Hematopoietic multipotent progenitor cell treated with erythropoietin and hydrocortisone succinate and interleukin-3 and kit ligand, for 15 days (in vitro differentiated cells): ENCODE data around the gene OMD.
"Not testable (repeated sequence)": the region's sequence is repeated elsewhere in the genome, so short reads cannot be mapped to it uniquely, and the experiment has no call there.

Experiments
- DNase-seq: peaks from one replicate; pipeline ENCODE4 v3.0.0-alpha.2; 2015; ENCODE audit warnings: low spot score

The OMD gene

GRCh38 chr9:92411157-92411556, 13.1 kb downstream of the OMD start:
- not testable (repeated sequence) for DNase-seq

- no peak for DNase-seq
Measured at GRCh38 chr9:92408747-92409478, 15.4 kb downstream of the OMD start.

- DNase-seq: no peak
Measured at GRCh38 chr9:92407818-92408217, 16.5 kb downstream of the OMD start.

GRCh38 chr9:92406477-92406876, 17.8 kb downstream of the OMD start:
- no peak for DNase-seq

- DNase-seq: no peak
Measured at GRCh38 chr9:92405818-92406217, 18.5 kb downstream of the OMD start.

GRCh38 chr9:92404042-92404836, 20.0 kb downstream of the OMD start, which contains the start of gene OGN:
TSS of gene OGN (minus strand) at chr9:92404578. CDS start at chr9:92403407, 1,171 bp downstream.
- DNase-seq: no peak

- DNase-seq: no peak
Measured at GRCh38 chr9:92402826-92403745, 21.2 kb downstream of the OMD start.

GRCh38 chr9:92402360-92402759, 21.9 kb downstream of the OMD start:
- DNase-seq: no peak

- DNase-seq: no peak
Measured at GRCh38 chr9:92397853-92398252, 26.4 kb downstream of the OMD start.

- no peak for DNase-seq
Measured at GRCh38 chr9:92395617-92396016, 28.7 kb downstream of the OMD start.

- DNase-seq: no peak
Measured at GRCh38 chr9:92393686-92394085, 30.6 kb downstream of the OMD start.

- DNase-seq: no peak
Measured at GRCh38 chr9:92392690-92393089, 31.6 kb downstream of the OMD start.

GRCh38 chr9:92385953-92386352, 38.3 kb downstream of the OMD start:
- DNase-seq: no peak

- no peak for DNase-seq
Measured at GRCh38 chr9:92385477-92385876, 38.8 kb downstream of the OMD start.

- no peak for DNase-seq
Measured at GRCh38 chr9:92385001-92385400, 39.3 kb downstream of the OMD start.

GRCh38 chr9:92384375-92384774, 39.9 kb downstream of the OMD start:
- DNase-seq: no peak

- no peak for DNase-seq
Measured at GRCh38 chr9:92381775-92382174, 42.5 kb downstream of the OMD start.

- DNase-seq: no peak
Measured at GRCh38 chr9:92380603-92381002, 43.7 kb downstream of the OMD start.

GRCh38 chr9:92378865-92379560, 45.3 kb downstream of the OMD start:
- no peak for DNase-seq

GRCh38 chr9:92377876-92378275, 46.4 kb downstream of the OMD start:
- no peak for DNase-seq

- no peak for DNase-seq
Measured at GRCh38 chr9:92373167-92373566, 51.1 kb downstream of the OMD start.

- no peak for DNase-seq
Measured at GRCh38 chr9:92369075-92369474, 55.2 kb downstream of the OMD start.
